DMS 273 treated with DMSO at 0.1 percent for 48 hours (cell line): ENCODE results near the gene RACGAP1.

Source experiments
- DNase-seq: peaks from one replicate; lab custom pipeline; 2025; lab: John Stamatoyannopoulos, UW

The RACGAP1 gene

DNA sequence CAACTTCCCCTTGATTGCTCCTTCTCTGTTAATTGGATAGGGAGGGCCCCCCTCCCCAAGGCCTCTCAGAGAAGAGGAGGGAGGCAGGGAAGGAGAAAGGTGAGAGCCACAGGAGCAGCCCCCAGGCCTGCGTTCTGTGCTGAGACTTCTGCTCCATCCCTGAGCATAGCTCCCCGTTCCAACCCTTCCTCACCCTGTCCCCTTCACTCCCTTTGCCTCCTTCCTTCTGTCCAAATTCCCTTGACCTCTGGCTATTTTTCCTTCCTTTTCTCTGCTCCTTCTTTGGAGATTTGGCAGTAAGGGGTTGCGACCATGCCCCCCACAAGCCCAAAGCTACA is 31.3 kb upstream of the RACGAP1 start:
- no peak for DNase-seq

DNA sequence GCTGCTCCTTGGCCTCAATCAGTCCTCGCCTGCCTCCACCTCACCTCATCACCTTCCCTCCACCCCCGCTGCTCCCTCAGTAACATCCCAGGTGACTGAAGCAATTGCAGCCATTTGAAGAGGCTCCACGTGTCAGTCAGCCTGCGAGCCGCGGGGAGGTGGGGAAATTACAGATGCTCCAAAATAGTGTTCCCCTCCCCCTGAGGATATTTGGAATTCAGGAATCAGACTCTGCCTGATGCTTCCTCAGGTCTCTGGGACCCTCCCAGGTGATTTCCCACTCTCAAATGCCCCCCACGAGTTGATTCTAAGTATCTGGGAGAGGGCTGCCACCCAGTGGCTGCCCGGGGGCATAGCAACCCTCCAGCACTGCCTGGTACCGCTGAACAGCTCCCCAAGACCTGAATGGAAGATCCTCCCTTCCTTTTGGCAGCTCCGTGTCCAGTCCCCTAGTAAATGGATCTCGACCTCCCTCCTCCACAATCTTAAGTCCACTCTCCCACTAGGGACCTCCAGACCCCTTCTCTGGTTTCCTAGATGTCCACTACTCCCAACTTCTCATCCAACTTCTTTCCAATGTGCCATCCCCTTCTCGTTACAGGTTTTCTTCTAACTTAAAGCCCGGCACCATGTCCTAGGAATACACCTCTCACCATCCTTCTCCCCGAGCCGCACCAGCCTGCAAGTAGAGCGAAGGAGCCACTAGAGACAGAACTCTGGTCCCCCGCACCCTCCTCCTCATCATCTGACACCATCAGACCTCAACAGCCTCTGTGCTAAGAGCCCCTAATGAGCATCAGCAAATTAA is 30.7 kb upstream of the RACGAP1 start:
- DNase-seq: no peak

DNA sequence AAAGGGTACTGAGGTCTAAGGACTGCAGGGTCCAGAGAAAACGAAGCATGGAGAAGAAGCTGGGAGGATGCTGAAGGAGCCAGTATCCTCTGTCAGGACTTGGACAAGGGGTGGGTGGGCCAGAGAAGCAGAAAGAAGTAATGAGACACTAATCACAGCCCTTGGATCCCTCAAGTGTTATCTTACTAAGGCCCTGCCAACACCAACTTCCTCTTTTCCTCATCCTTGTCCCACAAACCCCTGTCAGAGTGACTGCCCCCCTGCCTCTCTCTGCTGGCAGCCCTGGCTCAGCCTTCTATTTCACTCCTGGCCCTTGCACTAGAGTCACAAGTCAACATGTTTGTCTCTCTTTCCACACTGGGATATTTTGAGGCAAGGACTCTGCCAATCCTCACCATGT is 28.3 kb upstream of the RACGAP1 start:
- no peak for DNase-seq

DNA sequence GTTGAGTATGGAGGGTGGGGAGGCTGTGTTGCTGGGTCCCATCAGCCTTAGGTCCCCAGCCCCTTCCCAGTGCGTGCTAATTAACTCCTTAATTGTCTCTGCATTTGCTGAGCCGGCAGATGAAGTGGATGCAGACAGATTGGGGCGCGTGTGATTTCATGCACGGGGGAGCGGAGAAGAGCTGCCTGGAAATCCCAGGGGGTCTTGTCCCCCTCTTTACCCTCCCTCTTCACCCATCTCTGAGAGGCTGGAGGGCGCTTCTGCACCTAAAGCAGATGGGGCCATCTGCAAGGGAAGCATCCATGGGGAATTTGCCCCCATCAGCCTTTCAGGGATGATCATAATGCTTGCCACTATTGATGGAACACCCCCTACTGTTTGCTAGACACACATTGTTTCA is 27.7 kb upstream of the RACGAP1 start:
- DNase-seq: no peak

DNA sequence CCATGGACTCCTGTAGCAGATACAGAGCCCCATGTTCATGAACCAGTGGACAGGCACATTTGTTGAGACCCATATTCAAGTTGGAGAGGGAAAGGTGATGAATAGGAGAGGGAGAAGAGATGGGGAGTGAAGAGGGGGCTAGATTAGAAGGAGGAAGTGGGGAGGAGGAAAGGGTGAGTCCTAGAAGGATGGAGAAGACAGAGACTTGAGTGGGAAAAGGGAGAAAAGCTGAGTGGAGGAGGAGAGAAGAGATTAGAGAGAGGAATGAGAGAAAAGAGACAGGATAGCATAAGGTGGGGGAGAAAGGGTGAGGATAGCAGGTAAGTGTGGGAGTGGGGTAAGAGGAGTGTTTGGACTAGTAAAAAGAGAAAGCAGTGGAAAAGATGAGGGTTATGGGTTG is 27.2 kb upstream of the RACGAP1 start:
- no peak for DNase-seq

DNA sequence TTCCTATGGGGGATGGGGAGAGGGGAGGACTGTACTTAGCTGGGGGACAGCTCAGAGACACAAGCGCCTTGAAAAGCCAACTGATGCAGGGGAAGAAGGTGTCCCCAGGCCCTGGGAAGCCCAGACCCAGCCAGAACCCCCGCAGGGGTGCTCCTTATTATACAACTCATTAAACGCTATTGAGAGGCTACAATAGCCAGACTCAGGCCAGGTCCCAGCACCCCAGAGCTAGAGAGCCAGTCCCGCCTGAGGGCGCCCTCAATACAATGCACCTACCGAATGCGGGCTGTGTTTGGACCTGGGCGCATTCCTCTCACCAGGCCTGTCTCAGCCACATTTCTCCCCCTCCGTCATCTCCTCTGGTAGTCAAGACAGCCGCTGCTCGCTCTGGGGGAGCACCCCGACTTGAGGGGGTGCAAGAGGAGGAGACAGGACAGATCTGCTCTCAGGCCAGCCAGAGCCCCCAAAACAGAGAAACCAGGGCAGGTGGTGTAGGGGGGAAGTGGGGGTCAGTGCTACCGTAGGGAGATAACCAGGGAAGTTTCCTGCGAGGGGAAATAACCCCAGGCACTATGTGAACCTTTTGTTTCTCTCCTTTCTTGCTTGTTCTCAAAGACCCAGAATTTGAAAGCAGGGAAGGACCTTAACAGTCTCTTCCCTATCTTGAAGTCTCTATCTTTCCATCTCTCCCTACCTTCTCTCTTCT is 26.0 kb upstream of the RACGAP1 start:
- no peak for DNase-seq

DNA sequence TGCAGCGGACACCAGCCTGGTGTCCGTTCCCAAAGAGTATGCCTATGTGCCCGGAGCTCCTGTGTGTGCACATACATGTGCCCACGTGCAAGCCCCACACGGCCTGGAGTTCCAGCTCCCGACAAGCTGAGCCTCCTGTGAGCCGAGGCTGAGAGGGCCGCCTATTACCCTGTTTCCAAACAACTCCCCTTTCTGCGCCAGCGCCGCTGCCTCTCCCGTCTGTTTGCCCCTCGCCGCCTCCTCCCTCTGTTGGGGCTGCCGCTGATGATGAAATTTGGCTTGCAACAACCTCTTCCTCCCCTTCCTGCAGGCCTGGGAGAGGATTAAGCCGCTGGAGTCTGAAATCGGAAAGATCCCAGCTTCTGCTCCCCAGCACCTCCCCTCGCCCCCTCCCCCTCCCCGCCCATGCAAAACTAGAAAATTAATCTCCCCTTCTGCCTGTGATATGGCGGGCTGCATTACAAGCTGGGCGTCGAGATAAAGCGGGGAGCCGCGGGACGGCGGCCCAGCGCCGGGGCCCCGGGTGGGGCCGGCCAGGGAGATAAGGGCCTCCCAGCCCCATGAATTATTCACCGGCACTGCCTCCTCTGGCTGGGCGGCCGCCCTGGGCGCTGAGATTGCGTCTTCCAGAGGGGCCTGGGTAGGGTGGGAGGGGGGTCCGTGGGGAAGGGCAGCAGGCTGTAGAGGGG is 25.3 kb upstream of the RACGAP1 start:
- no peak for DNase-seq

DNA sequence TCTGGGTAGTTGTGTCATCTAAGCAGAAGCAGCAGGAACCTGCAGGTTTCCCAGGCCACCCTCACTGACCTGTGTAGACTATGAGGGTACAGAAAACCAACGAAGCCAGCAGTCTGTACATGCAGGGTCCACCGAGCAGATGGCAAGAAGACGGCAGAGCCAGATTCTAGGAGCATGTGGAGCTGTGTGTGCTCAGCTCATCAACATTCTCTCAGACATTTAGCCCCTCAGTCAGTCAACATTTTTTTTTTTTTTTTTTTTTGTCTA is 24.8 kb upstream of the RACGAP1 start:
- DNase-seq: no peak

DNA sequence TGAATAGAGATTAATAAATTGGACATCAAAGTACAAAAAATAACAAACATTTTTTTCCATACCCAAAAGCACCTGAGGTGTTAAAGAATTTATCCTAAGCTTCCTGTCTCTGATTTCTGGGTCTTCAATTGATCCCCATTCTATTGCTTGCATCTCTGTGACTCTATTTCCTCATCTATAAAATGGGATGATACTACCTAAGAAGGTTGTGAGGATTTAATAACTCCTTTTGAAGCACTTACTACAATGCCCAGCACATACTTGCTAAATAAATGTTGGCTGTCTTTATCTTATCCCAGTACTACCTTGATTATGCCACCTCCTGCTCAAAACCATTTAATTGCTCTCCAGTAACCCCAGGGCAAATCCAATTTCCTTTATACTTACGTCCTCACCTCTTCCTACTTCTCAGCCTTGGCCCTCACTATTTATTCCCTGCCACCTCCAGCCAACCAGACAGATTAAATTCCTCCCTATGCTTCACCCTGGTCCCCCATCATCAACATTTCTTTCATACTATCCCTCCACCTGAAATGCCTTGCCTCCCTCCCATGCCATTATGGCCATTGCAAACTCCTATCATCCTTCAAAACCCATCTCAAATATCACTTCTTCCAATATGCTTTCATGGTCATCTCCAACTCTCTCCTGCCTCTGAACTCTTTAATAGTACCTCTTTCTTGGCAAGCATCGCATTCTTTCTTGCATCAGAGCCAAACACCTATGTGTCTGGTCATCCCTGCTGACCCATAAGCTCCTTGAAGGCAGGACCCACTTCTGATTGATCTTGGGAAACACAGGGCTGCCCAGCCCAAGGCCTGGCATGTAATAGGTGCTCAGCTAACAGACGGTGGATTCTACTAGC is 24.2 kb upstream of the RACGAP1 start:
- DNase-seq: no peak

DNA sequence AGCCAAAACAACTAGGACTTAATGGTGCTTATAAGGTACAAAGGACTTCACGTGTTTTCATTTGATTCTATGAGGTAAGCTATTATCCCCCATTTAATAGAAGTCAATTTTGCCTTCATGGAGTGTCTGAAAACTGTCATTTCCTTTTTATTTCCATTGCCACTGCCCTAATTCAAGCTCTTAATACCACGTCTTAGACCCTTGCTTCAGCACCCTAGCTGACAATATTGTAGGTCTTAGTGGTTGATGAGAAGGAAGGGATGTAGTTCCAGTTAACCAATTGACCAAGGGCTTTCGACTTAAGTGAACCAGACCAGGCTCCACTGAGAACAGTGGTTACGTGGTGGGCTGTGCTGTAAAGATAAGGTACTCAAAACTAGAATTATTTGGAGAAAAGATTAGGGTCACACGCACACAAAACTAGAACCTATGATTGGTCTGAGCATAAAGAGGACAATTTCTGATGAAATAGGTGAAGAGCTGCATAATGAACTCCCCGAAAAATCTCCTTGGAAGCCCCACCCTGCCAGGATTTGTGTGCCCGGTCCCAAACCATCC is 22.5 kb upstream of the RACGAP1 start:
- no peak for DNase-seq

DNA sequence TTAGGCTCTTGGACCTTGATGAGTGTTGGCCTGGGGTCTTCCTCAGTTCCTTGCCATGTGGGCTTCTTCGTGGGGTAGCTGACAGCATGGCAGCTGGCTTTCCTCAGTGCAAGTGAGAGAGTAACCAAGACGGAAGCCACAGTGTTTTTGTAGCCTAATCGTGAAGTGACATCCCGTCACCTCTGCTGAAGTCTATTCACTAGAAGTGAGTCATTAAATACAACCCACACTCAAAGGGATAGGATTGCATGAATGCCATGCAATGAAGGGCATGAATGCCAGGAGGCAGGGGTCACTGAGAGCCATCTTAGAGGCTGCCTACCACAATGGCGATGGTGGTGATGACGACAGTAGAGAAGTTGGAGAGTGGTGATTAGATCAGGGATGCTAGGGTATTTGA is 18.6 kb upstream of the RACGAP1 start:
- no peak for DNase-seq

DNA sequence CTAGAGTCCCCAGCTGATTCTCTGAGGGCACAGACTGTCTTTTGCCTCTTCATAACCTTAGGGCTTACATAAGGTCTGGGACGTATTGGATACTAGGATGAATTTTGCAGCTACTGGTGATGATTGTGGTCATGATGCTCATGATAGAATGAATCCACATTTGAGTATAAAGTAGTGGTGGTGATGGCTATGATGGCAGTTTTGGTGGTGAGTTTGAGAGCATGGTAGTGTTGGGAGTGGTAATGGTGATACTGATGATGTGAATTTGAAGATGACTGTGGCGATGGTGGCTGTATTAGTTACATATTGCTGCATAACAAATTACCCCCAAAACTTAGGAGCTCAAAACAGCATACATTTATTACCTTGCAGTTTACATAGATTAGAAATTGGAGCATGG is 18.0 kb upstream of the RACGAP1 start:
- DNase-seq: no peak

DNA sequence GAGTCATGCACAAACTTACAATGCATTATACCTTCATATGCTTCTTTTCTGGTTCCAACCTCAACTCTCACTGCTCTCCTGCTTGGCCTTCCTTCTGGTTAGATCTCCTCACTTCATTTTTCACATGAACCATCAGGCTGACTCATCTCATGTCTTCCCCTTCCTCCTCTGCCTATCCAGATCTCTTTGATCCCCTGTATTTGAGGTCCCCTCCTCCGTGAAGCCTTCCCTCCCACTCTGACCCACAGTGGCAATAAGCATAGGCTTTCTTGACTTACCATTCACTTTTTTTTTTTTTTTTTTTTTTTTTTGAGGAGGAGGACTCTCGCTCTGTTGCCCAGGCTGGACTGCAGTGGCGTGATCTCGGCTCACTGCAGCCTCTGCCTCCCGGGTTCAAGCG is 17.4 kb upstream of the RACGAP1 start:
- no peak for DNase-seq

DNA sequence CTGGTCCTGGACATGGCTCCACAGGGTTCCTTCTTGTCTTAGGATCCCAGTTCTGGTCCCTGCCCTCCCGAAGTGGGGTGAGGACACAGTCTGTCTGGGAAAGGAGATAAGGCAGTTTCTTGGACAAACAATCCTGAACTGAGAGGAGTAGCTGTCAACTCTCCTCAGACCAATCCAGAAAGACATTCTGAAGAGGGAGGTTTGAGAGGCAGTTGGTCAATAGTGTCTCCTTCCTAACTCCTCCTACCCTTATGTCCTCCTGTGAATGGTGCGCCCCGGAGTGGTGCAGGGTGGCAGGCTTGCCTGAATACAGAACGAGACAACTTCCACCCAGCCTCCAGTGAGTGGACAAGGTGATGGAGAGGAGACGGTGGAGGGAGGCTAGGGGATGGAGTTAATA is 16.7 kb upstream of the RACGAP1 start:
- no peak for DNase-seq

DNA sequence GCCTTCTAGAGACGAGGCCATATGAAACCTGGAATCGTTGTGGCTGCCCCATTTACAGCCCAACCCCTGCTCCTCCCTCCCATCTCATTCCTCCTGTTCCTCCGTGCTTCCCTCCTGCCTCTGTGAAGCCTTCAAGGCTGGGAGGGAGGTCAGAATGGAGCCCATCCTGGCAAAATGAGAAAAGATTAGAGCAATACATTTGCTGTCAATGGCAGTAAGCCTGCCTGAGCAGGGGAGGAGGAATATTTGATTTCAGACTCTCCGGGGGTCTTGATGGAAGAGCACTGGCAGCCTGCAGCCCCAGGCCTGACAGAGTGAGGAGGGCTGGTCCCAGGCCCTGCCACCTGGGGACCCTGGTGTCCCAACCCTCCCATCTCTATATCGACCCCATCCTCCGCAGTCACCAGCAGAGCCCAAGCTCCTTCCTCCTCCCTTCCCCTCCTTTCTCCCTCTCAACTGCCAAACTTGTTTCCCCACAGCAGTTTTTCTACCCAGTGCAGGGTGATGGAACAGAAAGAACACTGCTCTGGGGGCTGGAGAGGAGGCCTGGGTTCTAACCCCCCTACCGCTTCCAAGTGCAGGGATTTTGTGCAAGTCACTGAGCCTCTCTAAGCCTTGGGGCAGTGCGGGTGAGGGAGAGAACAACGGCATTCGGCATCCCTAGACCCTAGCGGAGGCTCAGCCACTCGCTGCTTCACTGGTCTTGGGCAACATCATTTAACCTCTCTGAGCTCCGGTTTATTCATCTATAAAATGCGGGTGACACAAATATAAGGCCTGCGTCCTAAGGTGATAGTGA is 16.0 kb upstream of the RACGAP1 start:
- no peak for DNase-seq

DNA sequence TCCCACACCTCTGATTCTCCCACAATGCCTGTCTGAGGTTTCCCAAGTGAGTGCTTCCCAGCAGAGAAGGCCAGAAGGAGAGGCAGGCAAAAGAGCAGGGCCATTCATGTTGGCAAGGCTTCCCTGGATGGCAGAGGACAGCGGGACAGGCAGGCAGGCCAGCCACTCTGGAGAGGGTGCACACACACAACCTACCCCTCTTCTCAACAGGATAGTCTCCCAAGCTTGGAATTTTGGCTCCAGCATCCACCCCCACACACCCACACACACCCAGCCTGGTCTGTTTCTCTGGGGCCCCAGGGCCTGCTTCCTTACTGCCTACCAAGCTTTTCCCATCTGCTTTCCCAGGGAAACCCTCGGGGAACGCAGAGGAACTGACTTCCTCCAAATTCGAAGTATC is 15.4 kb upstream of the RACGAP1 start:
- DNase-seq: no peak

DNA sequence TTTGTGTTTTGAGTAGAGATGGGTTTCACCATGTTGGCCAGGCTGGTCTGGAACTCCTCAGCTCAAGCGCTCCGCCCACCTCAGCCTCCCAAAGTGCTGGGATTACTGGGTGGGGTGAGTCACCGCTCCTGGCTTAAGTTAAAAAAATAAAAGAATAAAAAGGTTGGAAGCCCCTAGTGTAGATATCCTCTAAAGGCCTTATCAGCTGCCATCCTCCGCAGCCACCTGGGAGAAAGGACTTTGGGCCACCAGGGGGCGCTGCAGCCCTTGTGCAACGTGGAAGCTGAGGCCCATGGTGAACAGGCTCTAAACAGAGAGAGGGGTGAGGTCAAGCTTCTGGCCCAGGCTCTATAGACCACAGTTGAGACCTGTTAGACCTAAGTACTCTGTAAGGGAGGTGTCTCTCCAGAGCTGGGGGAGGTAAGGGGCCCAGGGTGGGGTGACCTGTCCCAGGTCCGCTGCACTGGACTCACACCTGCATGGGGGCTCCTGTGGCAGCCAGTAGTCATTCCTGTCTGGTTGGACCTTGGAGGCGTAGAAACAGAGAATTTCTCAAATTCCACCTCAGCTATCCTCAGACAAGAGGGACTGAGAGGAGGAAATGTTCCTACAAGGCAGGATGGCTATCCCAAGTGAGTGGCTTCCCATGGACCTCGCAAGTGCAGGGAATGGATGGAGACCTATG is 14.0 kb upstream of the RACGAP1 start:
- peak; percentile 21 for DNase-seq

DNA sequence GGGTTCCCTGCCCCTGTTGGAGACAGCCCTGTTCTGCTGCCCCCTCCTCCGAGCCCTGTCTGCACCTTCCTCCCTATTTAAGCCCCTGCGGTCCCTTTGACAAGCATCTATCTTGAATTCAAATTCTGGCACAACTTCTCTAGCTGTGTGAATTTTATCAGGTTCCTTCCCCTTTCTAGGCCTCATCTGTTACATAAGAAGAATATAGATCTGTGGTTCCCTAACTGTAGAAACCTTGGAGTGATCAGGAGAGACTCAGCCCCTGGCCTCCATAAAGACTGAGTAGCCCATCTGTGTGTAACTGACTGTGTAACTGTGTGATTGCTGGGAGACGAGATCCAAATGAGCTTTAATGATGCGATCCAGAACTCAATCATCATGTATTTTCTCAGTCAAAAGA is 13.0 kb upstream of the RACGAP1 start:
- DNase-seq: no peak

DNA sequence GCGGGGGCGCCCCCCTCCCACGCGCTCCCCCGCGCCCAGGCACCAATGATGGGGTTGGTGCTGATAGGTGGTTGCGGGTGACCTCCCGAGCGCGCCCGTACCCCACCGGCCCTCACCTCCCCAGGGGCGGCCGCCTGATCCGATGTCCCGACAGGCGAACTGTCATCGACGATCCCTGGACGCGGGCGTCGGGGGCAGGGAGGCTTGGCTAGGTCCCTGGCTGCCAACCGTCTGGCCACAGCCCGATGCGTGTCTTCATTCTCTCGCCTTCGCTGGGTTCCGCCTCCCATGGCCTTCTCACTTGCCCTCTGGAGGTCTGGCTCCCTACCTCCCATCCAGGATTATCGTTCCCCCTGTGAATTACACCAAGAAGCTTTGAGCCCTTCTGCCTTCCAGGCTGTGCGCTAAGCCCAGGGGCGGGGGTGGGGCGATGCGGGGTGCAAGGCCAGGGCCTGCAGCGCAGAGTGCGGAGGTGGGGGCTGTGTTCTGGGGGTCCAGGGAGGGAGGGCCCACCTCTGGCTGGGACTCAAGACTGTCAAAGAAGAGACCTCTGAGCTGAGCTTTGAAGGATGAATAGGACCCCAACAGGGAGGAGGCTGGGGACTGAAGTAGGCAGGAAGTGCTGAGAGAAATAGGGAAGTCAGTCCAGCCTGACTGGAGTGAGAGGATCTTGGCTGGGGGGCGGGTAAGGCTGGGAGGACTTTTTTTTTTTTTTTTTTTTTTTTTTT is 7.7 kb upstream of the RACGAP1 start:
- no peak for DNase-seq

DNA sequence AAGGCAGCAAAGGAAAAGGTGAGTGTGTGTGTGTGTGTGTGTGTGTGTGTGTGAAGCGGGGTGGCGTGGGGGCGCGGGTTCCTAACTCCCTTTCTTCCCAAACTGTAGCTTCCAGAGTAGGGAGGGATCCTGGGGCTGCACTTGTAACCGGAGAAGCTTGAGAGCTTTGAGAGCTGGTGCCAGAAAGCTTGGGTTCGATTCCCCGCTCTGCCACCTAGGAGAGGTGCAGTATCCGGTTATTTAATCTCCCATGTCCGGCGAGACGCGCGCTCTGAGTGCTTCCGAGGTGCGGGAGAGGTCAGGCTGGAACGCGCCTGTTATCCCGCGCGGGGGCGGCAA is 7.2 kb upstream of the RACGAP1 start:
- no peak for DNase-seq
